AG10803 (cell line): ENCODE data around the gene MARCO.

ENCODE experiments used
- DNase-seq: peaks from one replicate; pipeline ENCODE4 v3.0.0; 2010; ENCODE audit warnings: low read depth
- H3K4me3 ChIP-seq: 2 replicates; pipeline ENCODE4 v1.5.1; 2011; ENCODE audit warnings: mild to moderate bottlenecking, low read length, control low read depth
- TF ChIP-seq, protein P1 (sequence below): conservative IDR thresholded peaks from 2 replicates; pipeline ENCODE4 v1.5.1; 2011; ENCODE audit warnings: mild to moderate bottlenecking, low read length, control low read depth, inconsistent platforms

MARCO gene

GRCh38 chr2:118929059-118929458 lies 12.9 kb upstream of the MARCO start:
- no peak for DNase-seq
- TF ChIP-seq, protein P1, sequence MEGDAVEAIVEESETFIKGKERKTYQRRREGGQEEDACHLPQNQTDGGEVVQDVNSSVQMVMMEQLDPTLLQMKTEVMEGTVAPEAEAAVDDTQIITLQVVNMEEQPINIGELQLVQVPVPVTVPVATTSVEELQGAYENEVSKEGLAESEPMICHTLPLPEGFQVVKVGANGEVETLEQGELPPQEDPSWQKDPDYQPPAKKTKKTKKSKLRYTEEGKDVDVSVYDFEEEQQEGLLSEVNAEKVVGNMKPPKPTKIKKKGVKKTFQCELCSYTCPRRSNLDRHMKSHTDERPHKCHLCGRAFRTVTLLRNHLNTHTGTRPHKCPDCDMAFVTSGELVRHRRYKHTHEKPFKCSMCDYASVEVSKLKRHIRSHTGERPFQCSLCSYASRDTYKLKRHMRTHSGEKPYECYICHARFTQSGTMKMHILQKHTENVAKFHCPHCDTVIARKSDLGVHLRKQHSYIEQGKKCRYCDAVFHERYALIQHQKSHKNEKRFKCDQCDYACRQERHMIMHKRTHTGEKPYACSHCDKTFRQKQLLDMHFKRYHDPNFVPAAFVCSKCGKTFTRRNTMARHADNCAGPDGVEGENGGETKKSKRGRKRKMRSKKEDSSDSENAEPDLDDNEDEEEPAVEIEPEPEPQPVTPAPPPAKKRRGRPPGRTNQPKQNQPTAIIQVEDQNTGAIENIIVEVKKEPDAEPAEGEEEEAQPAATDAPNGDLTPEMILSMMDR: no peak
- no peak overlapping the region for H3K4me3 ChIP-seq

DNA sequence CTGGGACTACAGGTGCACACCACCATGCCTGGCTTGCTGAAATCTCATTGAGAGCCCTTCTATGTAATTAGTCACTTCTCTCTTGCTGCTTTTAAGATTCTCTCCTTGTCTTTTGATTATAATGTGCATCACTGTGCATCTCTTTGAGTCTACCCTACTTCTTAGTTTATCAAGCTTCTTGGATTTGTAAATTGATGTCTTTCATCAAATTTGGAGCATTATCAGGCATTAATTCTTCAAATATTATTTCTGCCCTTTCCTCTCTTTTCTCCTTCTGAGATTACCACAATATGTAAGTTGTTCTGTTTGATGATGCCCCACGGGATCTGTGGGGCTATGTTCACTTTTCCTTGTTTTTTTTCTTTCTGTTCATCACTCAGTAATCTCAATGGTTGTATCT lies 9.0 kb upstream of the MARCO start:
- no peak overlapping the region for H3K4me3 ChIP-seq
- TF ChIP-seq, protein P1: no peak

DNA sequence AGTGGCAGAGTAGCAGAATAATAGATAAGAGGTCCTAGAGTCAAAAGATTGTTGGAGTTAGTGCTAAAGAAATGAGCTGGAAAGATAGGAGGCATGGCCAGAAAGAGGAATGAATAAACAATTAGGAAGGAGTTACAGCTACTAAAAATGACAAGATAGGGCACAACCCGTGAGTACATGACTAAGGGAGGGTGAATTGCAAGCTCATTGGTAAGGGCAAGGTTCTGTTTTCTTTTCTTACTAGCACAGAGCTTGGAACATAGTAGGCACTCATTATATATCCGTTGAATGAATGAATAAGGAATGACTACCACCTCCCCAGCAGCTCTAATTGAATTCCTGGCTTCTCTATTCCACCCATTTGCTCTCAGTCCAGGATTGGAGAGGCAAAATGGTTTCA lies 5.7 kb upstream of the MARCO start:
- TF ChIP-seq, protein P1: no peak
- no peak overlapping the region for H3K4me3 ChIP-seq

More for the DNA sequence above, 9.0 kb upstream of the MARCO start:
- DNase-seq: no peak

GRCh38 chr2:118936936-118937335 lies 5.1 kb upstream of the MARCO start:
- TF ChIP-seq, protein P1: no peak
- DNase-seq: no peak
- H3K4me3 ChIP-seq: no peak overlapping the region

More for the DNA sequence above, 5.7 kb upstream of the MARCO start:
- no peak for DNase-seq

GRCh38 chr2:118937817-118938216 lies 4.2 kb upstream of the MARCO start:
- no peak overlapping the region for H3K4me3 ChIP-seq
- no peak for DNase-seq
- TF ChIP-seq, protein P1: no peak

DNA sequence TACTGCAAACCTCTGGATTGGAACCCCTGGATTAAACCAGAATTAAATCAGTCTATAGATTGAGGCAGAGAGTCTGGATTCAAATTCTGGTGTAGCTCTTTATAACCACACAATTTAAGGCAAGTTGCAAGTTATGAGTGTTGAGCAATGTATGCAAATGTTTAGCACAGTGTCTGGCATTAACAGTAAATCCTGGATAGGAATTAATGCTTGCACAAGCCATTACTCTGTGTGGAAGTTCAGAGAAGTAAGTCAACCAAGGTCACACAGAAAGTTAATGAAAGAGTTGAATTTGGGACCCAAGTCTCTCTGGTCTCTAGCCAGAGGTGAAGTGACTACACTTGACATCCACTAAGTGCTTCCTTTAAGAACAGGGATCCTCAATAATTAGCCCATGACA lies 2.0 kb upstream of the MARCO start:
- TF ChIP-seq, protein P1: no peak
- no peak for DNase-seq
- no peak overlapping the region for H3K4me3 ChIP-seq

- DNase-seq: no peak
- no peak overlapping the region for H3K4me3 ChIP-seq
- TF ChIP-seq, protein P1: no peak
Measured at GRCh38 chr2:118940486-118941120, 1.4 kb upstream of the MARCO start.
